Small intestine (tissue), 7 donors: ENCODE results near the gene ZNF358. TPM values are rescaled to one million over a fixed set of nuclear protein-coding genes. Genes with fewer than 3 reads are reported as not detected.
A peak's percentile ranks its signal among the peaks of the same experiment; 100 is the strongest.

Experiments
- DNase-seq, 2 donors: peaks; one replicate each; pipeline versions ENCODE4 v3.0.0 to v3.0.0-alpha.2; 2013
- FAIRE-seq: peaks from 2 replicates; lab custom pipeline; 2012; peaks lifted over from hg19 to GRCh38; lab: Jason Lieb, UNC
- H3K27ac ChIP-seq, 3 donors: one replicate each; pipeline ENCODE4 v1.5.1; 2013; ENCODE audit warnings: low read length in 2 of 3, mild to moderate bottlenecking in 2 of 3, control low read depth in 1 of 3, inconsistent platforms in 1 of 3, low read depth in 1 of 3, moderate library complexity in 1 of 3
- H3K27me3 ChIP-seq, 3 donors: one replicate each; pipeline ENCODE4 v1.6.1; 2013; ENCODE audit warnings: low read length in 3 of 3, inconsistent platforms in 1 of 3; ENCODE audit not compliant: control insufficient read depth in 3 of 3, insufficient read depth in 3 of 3
- H3K36me3 ChIP-seq, 3 donors: one replicate each; pipeline ENCODE4 v1.6.1; 2013; ENCODE audit warnings: low read length in 3 of 3, inconsistent platforms in 1 of 3, low read depth in 1 of 3, mild to moderate bottlenecking in 1 of 3, moderate library complexity in 1 of 3; ENCODE audit not compliant: control insufficient read depth in 3 of 3, insufficient read depth in 2 of 3
- H3K4me1 ChIP-seq, 3 donors: one replicate each; pipeline ENCODE4 v1.6.1; 2013; ENCODE audit warnings: low read length in 2 of 3, inconsistent platforms in 1 of 3, low read depth in 1 of 3, mild to moderate bottlenecking in 1 of 3, moderate library complexity in 1 of 3; ENCODE audit not compliant: control insufficient read depth in 3 of 3, insufficient read depth in 2 of 3
- H3K4me3 ChIP-seq, 3 donors: one replicate each; pipeline ENCODE4 v1.5.1; 2013; ENCODE audit warnings: low read length in 3 of 3, control low read depth in 1 of 3, inconsistent platforms in 1 of 3, low read depth in 1 of 3, mild to moderate bottlenecking in 1 of 3, moderate library complexity in 1 of 3
- H3K9me3 ChIP-seq, 2 donors: one replicate each; pipeline ENCODE4 v1.6.1; 2013; ENCODE audit warnings: low read depth in 1 of 2, low read length in 1 of 2; ENCODE audit not compliant: control insufficient read depth in 2 of 2, insufficient read depth in 1 of 2
- WGBS, 3 donors: extraction: QIAGEN DNeasy Blood & Tissue Kit; methylation state at CpG; one replicate each; pipeline ENCODE4 v1.1.7; 2013; 5-methylcytosine and 5-hydroxymethylcytosine counted together
- polyA plus RNA-seq, 4 donors: library from polyadenylated mRNA; stranded (reverse) in 3 of 4; unstranded in 1 of 4; fragments of 200-250 nt in 3 of 4; fragments of 120-200 nt in 1 of 4; gene quantifications; one replicate each; pipeline versions ENCODE4 v1.2.1 to v1.2.3, GENCODE V29; 2013
- donor health status: healthy with polysubstance abuse.
- donor health status: control.
- donor health status: control.
- donor health status: Bipolar disorder and iron deficiency.
- donor health status: healthy.

ZNF358 gene
- polyA plus RNA-seq, 4 donors, result 37.3 to 77.5 (median 71.9) TPM

GRCh38 chr19:7494416-7495098 is 21.3 kb upstream of the ZNF358 start:
- Histone ChIP-seq H3K36me3 (peaks cover 0 to 2% (median 0%) of the 10 kb centered on the region in 3 donors), H3K27ac (peak overlapping the region in 2 of 3 donors; percentile 56 to 67), H3K4me3 (no peak overlapping the region), H3K27me3 (no peaks in the 10 kb centered on the region), H3K9me3 (no peaks in the 10 kb centered on the region), H3K4me1 (peaks cover 0 to 6% (median 0%) of the 10 kb centered on the region in 3 donors)
- no peak for FAIRE-seq
- 46 to 70% (median 61%) methylated on average over 13 of the region's 13 CpGs for WGBS, 3 donors
- DNase-seq, result peak in 1 of 2 donors; percentile 38

GRCh38 chr19:7497292-7497691 is 18.6 kb upstream of the ZNF358 start:
- 51 to 56% (median 51%) methylated on average over 7 of the region's 7 CpGs for WGBS, 3 donors

GRCh38 chr19:7500811-7501450 is 15.0 kb upstream of the ZNF358 start:
- WGBS, 3 donors, result 2 to 5% (median 3%) methylated on average over 68 to 93 of the region's 93 CpGs
- FAIRE-seq, result no peak

More at GRCh38 chr19:7497292-7497691, 18.6 kb upstream of the ZNF358 start:
- FAIRE-seq (no peak), DNase-seq (peak in 1 of 2 donors; percentile 36)
- Histone ChIP-seq H3K9me3 (no peaks in the 10 kb centered on the region), H3K4me1 (peaks cover 0 to 3% (median 0%) of the 10 kb centered on the region in 3 donors), H3K36me3 (no peaks in the 10 kb centered on the region), H3K4me3 (no peak overlapping the region), H3K27me3 (peaks cover 0 to 3% (median 0%) of the 10 kb centered on the region in 3 donors), H3K27ac (no peak overlapping the region)

DNA sequence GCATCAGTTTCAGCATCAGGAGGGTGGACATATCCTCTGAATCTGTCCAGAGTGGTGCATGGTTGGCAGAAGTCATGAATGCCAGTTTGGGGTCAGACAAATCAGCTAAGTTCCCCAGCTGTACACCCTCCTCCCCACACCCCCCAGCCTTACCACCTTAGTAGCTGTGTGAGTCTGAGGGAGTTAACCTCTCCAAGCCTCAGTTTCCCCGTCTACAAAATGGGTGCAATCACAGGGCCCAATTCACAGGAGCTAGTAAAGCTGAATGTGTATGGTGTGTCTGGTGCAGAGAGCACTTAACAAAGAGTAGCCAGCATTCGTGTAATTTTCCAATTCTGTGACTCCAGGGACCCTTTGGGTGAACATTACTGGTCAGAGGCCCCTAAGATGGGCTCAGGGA is 13.4 kb upstream of the ZNF358 start:
- Histone ChIP-seq H3K27me3 (peaks cover 0 to 3% (median 2%) of the 10 kb centered on the region in 3 donors), H3K4me1 (peaks cover 0 to 12% (median 3%) of the 10 kb centered on the region in 3 donors), H3K27ac (no peak overlapping the region), H3K36me3 (no peaks in the 10 kb centered on the region), H3K4me3 (no peak overlapping the region), H3K9me3 (no peaks in the 10 kb centered on the region)
- DNase-seq (no peak), FAIRE-seq (no peak)
- 55 to 84% (median 67%) methylated on average over 2 of the region's 2 CpGs for WGBS, 3 donors

More at GRCh38 chr19:7500811-7501450, 15.0 kb upstream of the ZNF358 start:
- H3K4me3 ChIP-seq, result peak overlapping the region in 2 of 3 donors; percentile 31 to 34
- H3K9me3 ChIP-seq, result no peaks in the 10 kb centered on the region
- peaks cover 0 to 3% (median 2%) of the 10 kb centered on the region in 3 donors for H3K27me3 ChIP-seq
- peaks cover 0 to 12% (median 0%) of the 10 kb centered on the region in 3 donors for H3K4me1 ChIP-seq
- DNase-seq, result peak; percentile 88 to 90
- H3K36me3 ChIP-seq, result no peaks in the 10 kb centered on the region
- H3K27ac ChIP-seq, result no peak overlapping the region

DNA sequence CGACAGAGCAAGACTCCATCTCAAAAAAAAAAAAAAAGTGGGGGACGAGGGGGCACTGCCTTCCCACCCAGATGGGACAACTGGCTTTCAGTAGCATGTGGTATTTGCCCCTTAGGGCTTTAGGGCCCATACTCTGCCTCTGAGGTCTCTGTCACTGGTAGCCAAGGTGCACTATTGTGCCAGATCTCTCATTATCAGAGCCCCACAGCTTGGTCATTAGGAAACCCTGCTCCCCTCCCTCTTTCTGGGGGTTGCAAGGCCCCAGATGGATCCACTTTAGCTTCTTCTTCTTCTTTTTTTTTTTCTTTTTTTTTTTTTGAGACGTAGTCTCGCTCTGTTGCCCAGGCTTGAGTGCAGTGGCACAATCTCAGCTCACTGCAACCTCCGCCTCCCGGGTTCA is 11.2 kb upstream of the ZNF358 start:
- FAIRE-seq (no peak), DNase-seq (no peak)
- WGBS, 3 donors, result 80 to 85% (median 82%) methylated on average over 5 to 6 of the region's 6 CpGs
- Histone ChIP-seq H3K27me3 (peaks cover 0 to 3% (median 2%) of the 10 kb centered on the region in 3 donors), H3K27ac (no peak overlapping the region), H3K4me1 (peaks cover 0 to 12% (median 3%) of the 10 kb centered on the region in 3 donors), H3K9me3 (no peaks in the 10 kb centered on the region), H3K36me3 (no peaks in the 10 kb centered on the region), H3K4me3 (no peak overlapping the region)

DNA sequence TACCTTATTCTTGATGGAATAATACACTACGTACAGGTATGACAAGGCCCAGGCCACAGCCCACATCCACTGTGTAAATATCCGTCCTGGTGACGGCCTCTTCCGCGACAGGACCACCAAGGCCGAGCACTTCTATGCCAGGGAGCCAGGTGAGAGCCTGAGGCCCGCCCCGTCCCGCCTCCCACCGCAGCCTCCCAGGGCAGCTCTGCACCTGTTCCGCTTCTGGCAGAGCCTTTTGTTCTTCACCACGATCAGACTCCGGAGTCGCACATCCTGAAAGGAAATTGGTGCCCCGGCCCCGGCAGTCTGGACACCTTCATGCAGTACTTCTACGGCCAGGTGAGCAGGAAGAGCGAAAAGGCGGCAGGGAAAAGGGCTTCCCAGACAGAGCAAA is 10.6 kb upstream of the ZNF358 start:
- WGBS, 3 donors, result 14 to 31% (median 16%) methylated on average over 19 of the region's 19 CpGs
- DNase-seq (peak in 1 of 2 donors; percentile 44), FAIRE-seq (no peak)
- Histone ChIP-seq H3K9me3 (no peaks in the 10 kb centered on the region), H3K27ac (peak overlapping the region in 1 of 3 donors; percentile 77), H3K4me1 (peaks cover 0 to 12% (median 3%) of the 10 kb centered on the region in 3 donors), H3K36me3 (no peaks in the 10 kb centered on the region), H3K27me3 (peaks cover 0 to 3% (median 2%) of the 10 kb centered on the region in 3 donors), H3K4me3 (peak overlapping the region in 2 of 3 donors; percentile 30 to 40)

- H3K9me3 ChIP-seq, result no peaks in the 10 kb centered on the region
- H3K27ac ChIP-seq, result peak overlapping the region in 1 of 3 donors; percentile 77
- peak overlapping the region in 2 of 3 donors; percentile 30 to 40 for H3K4me3 ChIP-seq
- WGBS, 3 donors, result 2 to 4% (median 4%) methylated on average over 14 to 33 of the region's 33 CpGs
- peaks cover 0 to 2% (median 0%) of the 10 kb centered on the region in 3 donors for H3K27me3 ChIP-seq
- no peaks in the 10 kb centered on the region for H3K36me3 ChIP-seq
- peak; percentile 43 to 53 for DNase-seq
- FAIRE-seq, result no peak
- H3K4me1 ChIP-seq, result peaks cover 0 to 9% (median 3%) of the 10 kb centered on the region in 3 donors
Observed at GRCh38 chr19:7505682-7506384, 10.1 kb upstream of the ZNF358 start.
